Heart left ventricle (tissue), 16 donors: ENCODE data around the gene LRP1. TPM values are rescaled to one million over a fixed set of nuclear protein-coding genes. Genes with fewer than 3 reads are reported as not detected.

Experiments used
- ATAC-seq, 4 donors: fragments of 200-7000 bp; cut with Tn5 transposase; one replicate each; pipeline ENCODE4 v1.9.1; 2020 to 2022; ENCODE audit warnings: moderate library complexity in 4 of 4, mild to moderate bottlenecking in 3 of 4, moderate number of reproducible peaks in 1 of 4
- DNase-seq, 5 donors: peaks; one replicate each; pipeline ENCODE4 v3.0.0-alpha.2; 2020
- H3K27ac ChIP-seq, 12 donors: fragments of 200-600 bp; sonication (generic) in 4 of 12; one replicate each; pipeline versions ENCODE4 v1.5.0 to v1.8.0; 2016 to 2022; ENCODE audit warnings: mild to moderate bottlenecking in 2 of 12
- H3K27me3 ChIP-seq, 9 donors: fragments of 200-600 bp; sonication (generic) in 2 of 9; one replicate each; pipeline versions ENCODE4 v1.5.1 to v1.8.0; 2016 to 2022; ENCODE audit warnings: mild to moderate bottlenecking in 3 of 9
- H3K36me3 ChIP-seq, 9 donors: fragments of 200-600 bp; sonication (generic) in 2 of 9; one replicate each; pipeline versions ENCODE4 v1.5.0 to v1.8.0; 2018 to 2022; ENCODE audit warnings: mild to moderate bottlenecking in 2 of 9
- H3K4me1 ChIP-seq, 12 donors: fragments of 200-600 bp; sonication (generic) in 4 of 12; one replicate each; pipeline versions ENCODE4 v1.5.0 to v1.8.0; 2016 to 2022; ENCODE audit warnings: mild to moderate bottlenecking in 3 of 12
- H3K4me3 ChIP-seq, 12 donors: fragments of 200-600 bp; sonication (generic) in 4 of 12; one replicate each; pipeline versions ENCODE4 v1.5.0 to v1.8.0; 2017 to 2022; ENCODE audit warnings: mild to moderate bottlenecking in 9 of 12, moderate library complexity in 4 of 12
- H3K9me3 ChIP-seq, 12 donors: fragments of 200-600 bp; sonication (generic) in 4 of 12; one replicate each; pipeline versions ENCODE4 v1.5.0 to v1.8.0; 2016 to 2022; ENCODE audit warnings: mild to moderate bottlenecking in 1 of 12
- POLR2A ChIP-seq, 2 donors: fragments of 450-650 bp; IDR thresholded peaks; one replicate each; pipeline ENCODE4 v1.6.1; 2017; ENCODE audit warnings: antibody characterized with exemption in 2 of 2, mild to moderate bottlenecking in 2 of 2, moderate library complexity in 2 of 2
- WGBS, 4 donors: extraction: QIAGEN DNeasy Blood & Tissue Kit in 2 of 4; methylation state at CpG; one replicate each; pipeline versions ENCODE4 v1.1.5 to v1.1.7; 2013 to 2018; 5-methylcytosine and 5-hydroxymethylcytosine counted together
- intact Hi-C, 10 donors: fragments of 100-400 bp; cut with DNase I; formaldehyde crosslinking; loops; one replicate each; pipeline versions ENCODE4 v1.11.1 to v1.14.2; 2022
- polyA plus RNA-seq, 2 donors: library from polyadenylated mRNA; stranded (reverse); fragments of 200-250 nt; gene quantifications; one replicate each; pipeline ENCODE4 v1.2.3, GENCODE V29; 2013
- total RNA-seq, 9 donors: library from RNA; depleted of rRNA in 2 of 9; stranded (reverse); fragments of >200 nt in 2 of 9; fragmentation: NEBNext Ultra II Directional in 3 of 9; extraction: Animal tissue kit (Norgen Biotek cat#: 25700) in 3 of 9; gene quantifications; one replicate each; pipeline versions ENCODE4 v1.1.0 to v1.2.4, GENCODE V29; 2016 to 2023
- TF ChIP-seq, protein P1 (sequence below), 12 donors: fragments of 200-600 bp; sonication (generic) in 4 of 12; IDR thresholded peaks; one replicate each; pipeline versions ENCODE4 v1.5.0 to v1.8.0; 2018 to 2022; ENCODE audit warnings: antibody characterized with exemption in 12 of 12, mild to moderate bottlenecking in 5 of 12
- donor health status: ischemic (EF 13 %, LVEDD 7.1; RV severe dilation, severe dysfunction).
- donor health status: healthy with polysubstance abuse.
- donor health status: DM: no; HTN: yes; CAD: no.
- donor health status: DM: no; HTN: no; CAD: no.
- donor health status: ischemic (EF 25% LVEDD 6.9; RV normal size, moderate dysfunction).
- donor health status: ischemic (EF 25% LVEDD 5.7; RV mildly dilated, moderate dysfunction).
- donor health status: healthy.
- donor health status: DM: yes; HTN: yes; CAD: no.
- donor health status: ischemic (EF 35%, LVEDD 5.7; RV mildly dilated, moderate dysfunction).
- donor health status: nonischemic (EF 11% LVEDD 7.7; RV severe dilation, severe dysfunction).
- donor health status: DM: yes; HTN: yes; CAD: no.
- donor health status: PGD.
- donor health status: ischemic (EF 29% LVEDD 5.4; RV normal size, mild dysfunction).
- donor health status: nonischemic (EF 23%, LVEDD 6.1; RV moderate dilation, normal function).

The LRP1 gene
- total and polyA plus RNA-seq, 11 donors: 23.0 to 316 (median 69.0) TPM

DNA sequence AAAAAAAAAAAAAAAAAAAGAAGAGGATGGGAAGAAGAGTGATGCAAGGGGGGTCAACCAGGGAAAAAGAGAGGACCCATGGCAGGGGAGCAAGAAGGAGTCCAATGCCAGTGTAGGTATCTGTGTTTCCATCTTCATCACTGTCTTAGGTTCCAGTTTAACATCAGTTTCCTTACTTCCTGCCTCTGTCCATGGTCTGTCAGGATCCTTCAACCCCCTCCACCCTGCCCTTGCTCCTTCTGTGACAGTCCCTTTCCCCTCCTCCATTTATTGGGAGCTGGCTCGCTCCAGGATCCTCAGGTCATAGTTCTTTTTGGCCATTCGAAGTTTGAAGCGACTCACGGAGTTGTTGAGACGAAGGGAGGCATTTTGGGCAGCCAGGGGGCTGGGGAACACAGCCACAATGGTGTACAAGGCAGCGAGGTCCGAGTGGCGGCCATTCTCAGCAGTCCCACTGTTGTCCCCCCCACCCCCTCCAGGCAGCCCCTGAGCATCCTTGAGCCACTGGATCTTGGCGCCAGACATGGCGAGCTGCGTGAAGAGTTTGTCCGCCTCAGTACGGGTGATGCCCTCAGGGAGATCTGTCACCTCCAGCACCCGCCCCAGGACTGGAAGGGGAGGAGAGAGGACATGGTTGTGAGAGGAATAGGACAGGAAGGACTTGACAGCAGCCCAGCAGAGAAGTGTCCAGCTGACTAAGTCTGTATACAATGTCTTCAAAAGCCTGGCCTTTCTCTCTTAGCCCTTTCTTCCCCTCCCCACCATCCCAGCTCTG is 126.4 kb downstream of the LRP1 start:
- DNase-seq (no peak), ATAC-seq (no peak)
- H3K27me3 ChIP-seq: no peaks in the 10 kb centered on the region
- intact Hi-C loops: no loop called here
- peaks cover 0 to 61% (median 51%) of the 10 kb centered on the region in 9 donors for H3K36me3 ChIP-seq
- TF ChIP-seq POLR2A (IDR thresholded peaks at IDR 0.05): no peak
- TF ChIP-seq, protein P1, sequence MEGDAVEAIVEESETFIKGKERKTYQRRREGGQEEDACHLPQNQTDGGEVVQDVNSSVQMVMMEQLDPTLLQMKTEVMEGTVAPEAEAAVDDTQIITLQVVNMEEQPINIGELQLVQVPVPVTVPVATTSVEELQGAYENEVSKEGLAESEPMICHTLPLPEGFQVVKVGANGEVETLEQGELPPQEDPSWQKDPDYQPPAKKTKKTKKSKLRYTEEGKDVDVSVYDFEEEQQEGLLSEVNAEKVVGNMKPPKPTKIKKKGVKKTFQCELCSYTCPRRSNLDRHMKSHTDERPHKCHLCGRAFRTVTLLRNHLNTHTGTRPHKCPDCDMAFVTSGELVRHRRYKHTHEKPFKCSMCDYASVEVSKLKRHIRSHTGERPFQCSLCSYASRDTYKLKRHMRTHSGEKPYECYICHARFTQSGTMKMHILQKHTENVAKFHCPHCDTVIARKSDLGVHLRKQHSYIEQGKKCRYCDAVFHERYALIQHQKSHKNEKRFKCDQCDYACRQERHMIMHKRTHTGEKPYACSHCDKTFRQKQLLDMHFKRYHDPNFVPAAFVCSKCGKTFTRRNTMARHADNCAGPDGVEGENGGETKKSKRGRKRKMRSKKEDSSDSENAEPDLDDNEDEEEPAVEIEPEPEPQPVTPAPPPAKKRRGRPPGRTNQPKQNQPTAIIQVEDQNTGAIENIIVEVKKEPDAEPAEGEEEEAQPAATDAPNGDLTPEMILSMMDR (IDR thresholded peaks at IDR 0.05): no peak
- no peaks in the 10 kb centered on the region for H3K9me3 ChIP-seq
- peaks cover 0 to 14% (median 3%) of the 10 kb centered on the region in 12 donors for H3K4me1 ChIP-seq
- no peak overlapping the region for H3K27ac ChIP-seq
- WGBS, 4 donors: 90 to 92% (median 91%) methylated on average over 10 to 14 of the region's 14 CpGs
- H3K4me3 ChIP-seq: no peak overlapping the region

DNA sequence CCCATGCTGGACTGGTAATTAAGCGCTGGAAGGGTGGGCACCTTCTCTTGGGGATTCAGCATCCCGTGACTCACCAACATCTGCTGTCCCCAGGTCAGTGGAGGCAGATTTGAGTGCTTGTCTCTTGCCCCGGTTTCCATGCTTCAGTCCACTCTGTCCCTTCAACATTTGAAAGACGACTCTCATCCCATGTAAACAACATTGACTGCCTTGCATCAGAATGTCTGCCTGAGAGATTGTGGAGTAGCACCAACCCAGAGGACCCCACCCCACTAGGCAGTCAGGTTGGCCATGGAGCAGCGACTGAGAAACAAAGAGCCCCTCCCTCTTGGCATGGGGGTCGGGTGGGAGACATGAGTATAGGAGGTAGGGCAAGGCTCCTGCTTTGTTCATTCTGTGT is 127.6 kb downstream of the LRP1 start:
- peaks cover 0 to 23% (median 9%) of the 10 kb centered on the region in 12 donors for H3K4me1 ChIP-seq
- no peak for ATAC-seq
- no peak for DNase-seq
- no peaks in the 10 kb centered on the region for H3K27me3 ChIP-seq
- intact Hi-C loops: no loop called here
- H3K27ac ChIP-seq: no peak overlapping the region
- peaks cover 0 to 72% (median 52%) of the 10 kb centered on the region in 9 donors for H3K36me3 ChIP-seq
- H3K9me3 ChIP-seq: no peaks in the 10 kb centered on the region
- 81 to 91% (median 86%) methylated on average over 6 of the region's 6 CpGs for WGBS, 4 donors
- TF ChIP-seq POLR2A (IDR thresholded peaks at IDR 0.05): no peak
- TF ChIP-seq, protein P1 (IDR thresholded peaks at IDR 0.05): no peak
- H3K4me3 ChIP-seq: no peak overlapping the region

DNA sequence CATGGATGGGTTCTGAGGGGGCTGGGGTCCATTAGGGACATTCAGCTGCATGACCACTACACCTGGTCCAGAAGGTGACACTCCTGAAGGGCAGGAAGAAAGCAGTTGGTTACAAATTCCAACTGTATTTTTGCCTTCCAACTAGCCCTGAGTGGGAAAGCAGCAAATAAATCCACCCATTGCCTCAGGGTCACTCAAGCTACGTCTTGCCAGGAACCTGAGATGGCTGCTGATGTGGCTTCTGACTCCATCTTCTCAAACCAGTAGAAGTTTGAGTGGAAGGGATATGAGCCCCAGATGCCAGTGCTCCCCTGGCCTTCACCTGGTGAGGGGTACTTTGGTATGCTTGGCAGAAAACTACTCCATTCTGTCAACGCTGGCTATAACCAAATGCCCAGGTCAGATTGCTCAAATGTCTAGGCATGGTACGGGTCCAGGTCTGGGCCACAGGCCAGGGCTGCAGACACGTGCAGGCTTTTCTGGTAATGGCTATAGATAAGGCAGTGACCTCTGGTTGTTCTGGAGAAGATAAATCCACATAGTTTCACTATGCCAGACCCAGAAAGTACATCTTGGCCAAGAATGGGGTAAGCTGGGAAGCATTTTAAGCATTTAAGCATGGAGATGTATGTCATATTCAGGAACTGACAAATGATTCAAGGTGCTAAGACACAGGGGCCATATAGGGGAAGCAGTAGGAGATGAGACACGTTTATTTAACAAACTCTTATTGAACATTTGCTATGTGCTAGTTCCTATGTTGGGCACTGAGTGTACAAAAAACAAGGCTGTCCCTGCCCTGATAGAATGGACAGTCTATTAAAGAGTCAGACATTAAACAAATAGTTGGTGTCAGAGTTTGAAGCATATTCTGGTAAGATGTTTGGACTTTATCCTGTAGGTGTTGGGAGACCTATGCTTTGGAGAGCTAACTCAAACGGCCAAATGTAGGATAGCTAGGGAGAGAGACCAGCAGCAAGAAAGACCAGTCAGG is 131.0 kb downstream of the LRP1 start:
- DNase-seq (peak; percentile 69 to 83 (median 77)), ATAC-seq (peak; percentile 84 to 90 (median 87))
- Histone ChIP-seq H3K36me3 (peaks cover 0 to 84% (median 58%) of the 10 kb centered on the region in 9 donors), H3K27ac (peak overlapping the region; percentile 62 to 89 (median 84)), H3K27me3 (no peaks in the 10 kb centered on the region), H3K9me3 (no peaks in the 10 kb centered on the region), H3K4me1 (peaks cover 0 to 49% (median 20%) of the 10 kb centered on the region in 12 donors), H3K4me3 (no peak overlapping the region)
- intact Hi-C loops: no loop called here
- WGBS, 4 donors: 44 to 70% (median 56%) methylated on average over 5 to 6 of the region's 6 CpGs
- no peak for TF ChIP-seq POLR2A (IDR thresholded peaks at IDR 0.05)
- TF ChIP-seq, protein P1 (IDR thresholded peaks at IDR 0.05): no peak
